LNCAP (cell line): ENCODE measurements around the gene OMA1.

Experiments
- CTCF ChIP-seq: fragments of 450-650 bp; IDR thresholded peaks from 2 replicates; pipeline ENCODE4 v1.5.1; 2017; ENCODE audit warnings: mild to moderate bottlenecking

Gene OMA1

GRCh38 chr1:58555393-58555792, 8.9 kb upstream of the OMA1 start:
- TF ChIP-seq CTCF = no peak

GRCh38 chr1:58551186-58552140, 4.9 kb upstream of the OMA1 start:
- no peak for TF ChIP-seq CTCF

GRCh38 chr1:58548371-58548770, 1.8 kb upstream of the OMA1 start:
- TF ChIP-seq CTCF = no peak

- TF ChIP-seq CTCF = no peak
These were observed 671 bp downstream of the OMA1 start for GRCh38 chr1:58545591-58546519.

GRCh38 chr1:58543260-58543659, 3.3 kb downstream of the OMA1 start:
- TF ChIP-seq CTCF = no peak

- no peak for TF ChIP-seq CTCF
These were observed 7.0 kb downstream of the OMA1 start for GRCh38 chr1:58539553-58539952.

- no peak for TF ChIP-seq CTCF
These were observed 7.7 kb downstream of the OMA1 start for GRCh38 chr1:58538821-58539220.
